Measurements from ENCODE around the gene RUNX3. TPM values are rescaled to one million over a fixed set of nuclear protein-coding genes. Genes with fewer than 3 reads are reported as not detected.
A peak's percentile ranks its signal among the peaks of the same experiment; 100 is the strongest.

RUNX3 gene
- polyA plus RNA-seq, 1 experiment: not detected

- CTCF ChIA-PET: interaction anchor here (0.6 to 1.3 kb wide), 2 partner anchors 11 to 13 kb away, joined by 3 to 4 read pairs; no protein-coding TSS in a partner anchor
- DNase-seq (ENCODE audit: low read depth, low spot score): no peak
- POLR2A ChIA-PET: no interaction called here
- Histone ChIP-seq H3K27ac (ENCODE audit: low read depth, low read length) (no peak overlapping the region), H3K9me3 (ENCODE audit: control insufficient read depth, insufficient read depth, low read length) (no peaks in the 10 kb centered on the region), H3K27me3 (ENCODE audit: control insufficient read depth, insufficient read depth, low read length) (peaks cover 45% of the 10 kb centered on the region), H3K4me3 (ENCODE audit: low read depth, low read length) (no peak overlapping the region)
- no peak for TF ChIP-seq CTCF (IDR thresholded peaks at IDR 0.05; ENCODE audit: low read depth, low read length)
Measured at GRCh38 chr1:24920533-24920925, 9.5 kb downstream of the RUNX3 start.

- peak overlapping the region; percentile 20; the same call in 1 of the 2 replicates for H3K4me3 ChIP-seq (ENCODE audit: low read depth, low read length)
- TF ChIP-seq CTCF (IDR thresholded peaks at IDR 0.05; ENCODE audit: low read depth, low read length): no peak
- DNase-seq (ENCODE audit: low read depth, low spot score): no peak
Measured at GRCh38 chr1:24919791-24920532, 10.1 kb downstream of the RUNX3 start.

GRCh38 chr1:24918995-24919605, 11.0 kb downstream of the RUNX3 start:
- no peak overlapping the region for H3K4me3 ChIP-seq (ENCODE audit: low read depth, low read length)
- TF ChIP-seq CTCF (IDR thresholded peaks at IDR 0.05; ENCODE audit: low read depth, low read length): no peak
- POLR2A ChIA-PET: no interaction called here
- DNase-seq (ENCODE audit: low read depth, low spot score): no peak
- H3K9me3 ChIP-seq (ENCODE audit: control insufficient read depth, insufficient read depth, low read length): no peaks in the 10 kb centered on the region; the same call in 1 of the 2 replicates
- no peak overlapping the region for H3K27ac ChIP-seq (ENCODE audit: low read depth, low read length)
- CTCF ChIA-PET: no interaction called here
- peaks cover 32% of the 10 kb centered on the region for H3K27me3 ChIP-seq (ENCODE audit: control insufficient read depth, insufficient read depth, low read length)

More at GRCh38 chr1:24919791-24920532, 10.1 kb downstream of the RUNX3 start:
- no peaks in the 10 kb centered on the region for H3K9me3 ChIP-seq (ENCODE audit: control insufficient read depth, insufficient read depth, low read length)
- no peak overlapping the region for H3K27ac ChIP-seq (ENCODE audit: low read depth, low read length)
- POLR2A ChIA-PET: interaction anchor here (0.7 kb wide), 1 partner anchor 462 kb away, joined by 4 read pairs; no protein-coding TSS in a partner anchor
- CTCF ChIA-PET: interaction anchor here (0.6 kb wide), 1 partner anchor 13 kb away, joined by 4 read pairs; no protein-coding TSS in a partner anchor
- peaks cover 39% of the 10 kb centered on the region for H3K27me3 ChIP-seq (ENCODE audit: control insufficient read depth, insufficient read depth, low read length)

- ChIA-PET CTCF (no interaction called here), POLR2A (no interaction called here)
- no peak for TF ChIP-seq CTCF (IDR thresholded peaks at IDR 0.05; ENCODE audit: low read depth, low read length)
Measured at GRCh38 chr1:24918370-24918769, 11.7 kb downstream of the RUNX3 start.

More at GRCh38 chr1:24918370-24918769, 11.7 kb downstream of the RUNX3 start:
- H3K4me3 ChIP-seq (ENCODE audit: low read depth, low read length): no peak overlapping the region
- H3K9me3 ChIP-seq (ENCODE audit: control insufficient read depth, insufficient read depth, low read length): no peaks in the 10 kb centered on the region; the same call in 1 of the 2 replicates
- peaks cover 28% of the 10 kb centered on the region for H3K27me3 ChIP-seq (ENCODE audit: control insufficient read depth, insufficient read depth, low read length)
- DNase-seq (ENCODE audit: low read depth, low spot score): no peak
- no peak overlapping the region for H3K27ac ChIP-seq (ENCODE audit: low read depth, low read length)
